ENCODE data around the gene MERTK.
"Not testable (repeated sequence)": the region's sequence is repeated elsewhere in the genome, so short reads cannot be mapped to it uniquely, and the experiment has no call there.

The MERTK gene

GRCh38 chr2:111946294-111947114 is 48.1 kb downstream of the MERTK start:
- no peak for DNase-seq

GRCh38 chr2:111947219-111947618 is 48.8 kb downstream of the MERTK start:
- DNase-seq: no peak

- DNase-seq: no peak
These were observed 50.4 kb downstream of the MERTK start for GRCh38 chr2:111948832-111949231.

- DNase-seq: no peak
These were observed 51.8 kb downstream of the MERTK start for GRCh38 chr2:111950236-111950635.

GRCh38 chr2:111951486-111951885 is 53.1 kb downstream of the MERTK start:
- no peak for DNase-seq

GRCh38 chr2:111952871-111953452 is 54.6 kb downstream of the MERTK start:
- DNase-seq: no peak

- no peak for DNase-seq
These were observed 56.4 kb downstream of the MERTK start for GRCh38 chr2:111954602-111955332.

GRCh38 chr2:111957872-111958354 is 59.5 kb downstream of the MERTK start:
- DNase-seq: no peak

- DNase-seq: no peak
These were observed 60.5 kb downstream of the MERTK start for GRCh38 chr2:111958901-111959300.

- no peak for DNase-seq
These were observed 63.3 kb downstream of the MERTK start for GRCh38 chr2:111961663-111962062.

- not testable (repeated sequence) for DNase-seq
These were observed 64.7 kb downstream of the MERTK start for GRCh38 chr2:111963086-111963485.

- DNase-seq: not testable (repeated sequence)
These were observed 65.1 kb downstream of the MERTK start for GRCh38 chr2:111963508-111963907.

GRCh38 chr2:111965062-111965461 is 66.7 kb downstream of the MERTK start:
- no peak for DNase-seq

- DNase-seq: no peak
These were observed 67.8 kb downstream of the MERTK start for GRCh38 chr2:111966241-111966640.

GRCh38 chr2:111967018-111967417 is 68.6 kb downstream of the MERTK start:
- DNase-seq: no peak

GRCh38 chr2:111970453-111970852 is 72.0 kb downstream of the MERTK start:
- no peak for DNase-seq

GRCh38 chr2:111972955-111973565 is 74.7 kb downstream of the MERTK start:
- DNase-seq: no peak

GRCh38 chr2:111973701-111974100 is 75.3 kb downstream of the MERTK start:
- DNase-seq: no peak

GRCh38 chr2:111975053-111975552 is 76.7 kb downstream of the MERTK start:
- DNase-seq: no peak

GRCh38 chr2:111975819-111976218 is 77.4 kb downstream of the MERTK start:
- DNase-seq: no peak

GRCh38 chr2:111977240-111977639 is 78.8 kb downstream of the MERTK start:
- DNase-seq: no peak

- no peak for DNase-seq
These were observed 80.2 kb downstream of the MERTK start for GRCh38 chr2:111978452-111979170.

All from NCI-H187 treated with DMSO at 0.1 percent for 48 hours (cell line).